ENCODE measurements around the gene TBC1D16. TPM values are rescaled to one million over a fixed set of nuclear protein-coding genes. Genes with fewer than 3 reads are reported as not detected.
"Not testable (repeated sequence)": the region's sequence is repeated elsewhere in the genome, so short reads cannot be mapped to it uniquely, and the experiment has no call there.

The TBC1D16 gene
- total RNA-seq, 2 experiments from 2014 or later: 17.0 to 19.0 TPM

GRCh38 chr17:79994228-79994569 lies 41.5 kb downstream of the TBC1D16 start:
- H3K9me3 Mint-ChIP-seq; H3K27me3 Mint-ChIP-seq (ENCODE audit: low read depth); H3K4me3 Mint-ChIP-seq; DNase-seq: not testable (repeated sequence)
- intact Hi-C loops (cut with micrococcal nuclease): loop anchor here (10.0 kb wide), 1 partner anchor 1219 kb away; no protein-coding TSS in a partner anchor
- Mint-ChIP-seq H3K27ac (peak overlapping the region; percentile 91), H3K4me1 (ENCODE audit: low read depth) (peaks cover 58% of the 10 kb centered on the region), H3K36me3 (ENCODE audit: low read depth) (peaks cover 11% of the 10 kb centered on the region)
- CTCF ChIA-PET: interaction anchor here (0.9 to 2.5 kb wide), 5 partner anchors 11 to 248 kb away, joined by 3 to 21 read pairs (median 12); partner anchors contain the start of gene GAA

GRCh38 chr17:79993390-79994227 lies 42.1 kb downstream of the TBC1D16 start:
- intact Hi-C loops (cut with micrococcal nuclease): loop anchor here (1.0 to 10.0 kb wide), 4 partner anchors 62 to 1219 kb away; no protein-coding TSS in a partner anchor
- CTCF ChIA-PET: interaction anchor here (0.9 to 2.5 kb wide), 6 partner anchors 11 to 248 kb away, joined by 3 to 21 read pairs (median 8); partner anchors contain the start of gene GAA
- Mint-ChIP-seq H3K36me3 (ENCODE audit: low read depth) (peaks cover 11% of the 10 kb centered on the region), H3K4me3 (peak overlapping the region; percentile 86), H3K4me1 (ENCODE audit: low read depth) (peaks cover 56% of the 10 kb centered on the region), H3K9me3 (no peaks in the 10 kb centered on the region), H3K27me3 (ENCODE audit: low read depth) (no peaks in the 10 kb centered on the region), H3K27ac (peak overlapping the region; percentile 91)
- peak; percentile 94 for DNase-seq

- Mint-ChIP-seq H3K27ac (peak overlapping the region; percentile 91), H3K9me3 (no peaks in the 10 kb centered on the region), H3K27me3 (ENCODE audit: low read depth) (no peaks in the 10 kb centered on the region), H3K4me3 (peak overlapping the region; percentile 86), H3K36me3 (ENCODE audit: low read depth) (peaks cover 10% of the 10 kb centered on the region), H3K4me1 (ENCODE audit: low read depth) (peaks cover 54% of the 10 kb centered on the region)
- CTCF ChIA-PET: interaction anchor here (0.9 to 2.5 kb wide), 6 partner anchors 12 to 247 kb away, joined by 3 to 21 read pairs (median 8); partner anchors contain the start of gene GAA
- peak; percentile 25 for DNase-seq
- intact Hi-C loops (cut with micrococcal nuclease): loop anchor here (1.0 to 10.0 kb wide), 5 partner anchors 62 to 1218 kb away; no protein-coding TSS in a partner anchor
Measured at GRCh38 chr17:79992649-79993389, 42.9 kb downstream of the TBC1D16 start.

GRCh38 chr17:79991924-79992648 lies 43.6 kb downstream of the TBC1D16 start:
- peaks cover 48% of the 10 kb centered on the region for H3K4me1 Mint-ChIP-seq (ENCODE audit: low read depth)
- peak overlapping the region; percentile 86 for H3K4me3 Mint-ChIP-seq
- intact Hi-C loops (cut with micrococcal nuclease): loop anchor here (1.0 to 10.0 kb wide), 3 partner anchors 151 to 1217 kb away; no protein-coding TSS in a partner anchor
- no peaks in the 10 kb centered on the region for H3K27me3 Mint-ChIP-seq (ENCODE audit: low read depth)
- H3K9me3 Mint-ChIP-seq: no peaks in the 10 kb centered on the region
- peaks cover 10% of the 10 kb centered on the region for H3K36me3 Mint-ChIP-seq (ENCODE audit: low read depth)
- peak; percentile 38 for DNase-seq
- CTCF ChIA-PET: interaction anchor here (1.2 kb wide), 1 partner anchor 184 kb away, joined by 3 read pairs; no protein-coding TSS in a partner anchor
- peak overlapping the region; percentile 91 for H3K27ac Mint-ChIP-seq

- intact Hi-C loops (cut with micrococcal nuclease): loop anchor here (1.0 to 10.0 kb wide), 2 partner anchors 150 to 1217 kb away; no protein-coding TSS in a partner anchor
- Mint-ChIP-seq H3K9me3 (no peaks in the 10 kb centered on the region), H3K27ac (no peak overlapping the region)
Measured at GRCh38 chr17:79991140-79991923, 44.3 kb downstream of the TBC1D16 start.

GRCh38 chr17:79990704-79991103 lies 45.0 kb downstream of the TBC1D16 start:
- Mint-ChIP-seq H3K4me1 (ENCODE audit: low read depth) (peaks cover 34% of the 10 kb centered on the region), H3K4me3 (peak overlapping the region; percentile 39), H3K27ac (no peak overlapping the region), H3K27me3 (ENCODE audit: low read depth) (no peaks in the 10 kb centered on the region), H3K9me3 (no peaks in the 10 kb centered on the region), H3K36me3 (ENCODE audit: low read depth) (peaks cover 10% of the 10 kb centered on the region)
- CTCF ChIA-PET: interaction anchor here (0.6 to 1.2 kb wide), 4 partner anchors 28 to 182 kb away, joined by 3 to 4 read pairs (median 4); no protein-coding TSS in a partner anchor
- DNase-seq: no peak
- intact Hi-C loops (cut with micrococcal nuclease): loop anchor here (1.0 to 10.0 kb wide), 2 partner anchors 149 to 1216 kb away; no protein-coding TSS in a partner anchor

More at GRCh38 chr17:79991140-79991923, 44.3 kb downstream of the TBC1D16 start:
- Mint-ChIP-seq H3K27me3 (ENCODE audit: low read depth) (no peaks in the 10 kb centered on the region), H3K4me3 (peak overlapping the region; percentile 86), H3K4me1 (ENCODE audit: low read depth) (peaks cover 40% of the 10 kb centered on the region), H3K36me3 (ENCODE audit: low read depth) (peaks cover 10% of the 10 kb centered on the region)
- peak; percentile 95 for DNase-seq
- CTCF ChIA-PET: interaction anchor here (0.9 to 1.2 kb wide), 2 partner anchors 60 to 183 kb away, joined by 3 to 4 read pairs; no protein-coding TSS in a partner anchor

- Mint-ChIP-seq H3K4me1 (ENCODE audit: low read depth) (peaks cover 28% of the 10 kb centered on the region), H3K27ac (peak overlapping the region; percentile 10), H3K4me3 (no peak overlapping the region), H3K9me3 (no peaks in the 10 kb centered on the region), H3K36me3 (ENCODE audit: low read depth) (peaks cover 8% of the 10 kb centered on the region), H3K27me3 (ENCODE audit: low read depth) (no peaks in the 10 kb centered on the region)
- intact Hi-C loops (cut with micrococcal nuclease): loop anchor here (10.0 kb wide), 1 partner anchor 1215 kb away; no protein-coding TSS in a partner anchor
- CTCF ChIA-PET: interaction anchor here (0.6 to 1.3 kb wide), 5 partner anchors 8 to 243 kb away, joined by 3 to 5 read pairs (median 4); no protein-coding TSS in a partner anchor
- DNase-seq: no peak
Measured at GRCh38 chr17:79990051-79990592, 45.5 kb downstream of the TBC1D16 start.

- no peak for DNase-seq
- Mint-ChIP-seq H3K36me3 (ENCODE audit: low read depth) (peaks cover 8% of the 10 kb centered on the region), H3K9me3 (no peaks in the 10 kb centered on the region), H3K27ac (no peak overlapping the region), H3K27me3 (ENCODE audit: low read depth) (no peaks in the 10 kb centered on the region), H3K4me3 (no peak overlapping the region), H3K4me1 (ENCODE audit: low read depth) (peaks cover 22% of the 10 kb centered on the region)
- CTCF ChIA-PET: interaction anchor here (0.6 to 1.3 kb wide), 2 partner anchors 9 to 242 kb away, joined by 3 to 5 read pairs; no protein-coding TSS in a partner anchor
- intact Hi-C loops (cut with micrococcal nuclease): no loop called here
Measured at GRCh38 chr17:79989106-79989835, 46.4 kb downstream of the TBC1D16 start.

- H3K9me3 Mint-ChIP-seq: no peaks in the 10 kb centered on the region
- H3K4me1 Mint-ChIP-seq (ENCODE audit: low read depth): peaks cover 14% of the 10 kb centered on the region
- H3K27ac Mint-ChIP-seq: no peak overlapping the region
- H3K4me3 Mint-ChIP-seq: no peak overlapping the region
- DNase-seq: no peak
- intact Hi-C loops (cut with micrococcal nuclease): no loop called here
- CTCF ChIA-PET: no interaction called here
- H3K27me3 Mint-ChIP-seq (ENCODE audit: low read depth): no peaks in the 10 kb centered on the region
- H3K36me3 Mint-ChIP-seq (ENCODE audit: low read depth): peaks cover 7% of the 10 kb centered on the region
Measured at GRCh38 chr17:79988185-79988971, 47.3 kb downstream of the TBC1D16 start.

GRCh38 chr17:79987935-79988184 lies 47.8 kb downstream of the TBC1D16 start:
- Mint-ChIP-seq H3K36me3 (ENCODE audit: low read depth) (peaks cover 6% of the 10 kb centered on the region), H3K27me3 (ENCODE audit: low read depth) (no peaks in the 10 kb centered on the region), H3K4me3 (no peak overlapping the region), H3K9me3 (no peaks in the 10 kb centered on the region), H3K4me1 (ENCODE audit: low read depth) (peaks cover 11% of the 10 kb centered on the region), H3K27ac (no peak overlapping the region)
- no peak for DNase-seq
- intact Hi-C loops (cut with micrococcal nuclease): no loop called here
- CTCF ChIA-PET: no interaction called here
